AG09319 (cell line): ENCODE data around the gene EEF1AKMT2.
"Not testable (repeated sequence)": the region's sequence is repeated elsewhere in the genome, so short reads cannot be mapped to it uniquely, and the experiment has no call there.

Source experiments
- DNase-seq: peaks from one replicate; pipeline ENCODE4 v3.0.0-alpha.2; 2010; ENCODE audit warnings: low read depth; ENCODE audit errors: extremely low read depth
- CTCF ChIP-seq: IDR thresholded peaks from 2 replicates; pipeline ENCODE4 v1.5.1; 2011; ENCODE audit warnings: low read depth, mild to moderate bottlenecking, inconsistent platforms, low read length, moderate library complexity

EEF1AKMT2 gene

GRCh38 chr10:124798364-124798763 is 6.7 kb upstream of the EEF1AKMT2 start:
- no peak for DNase-seq
- no peak for TF ChIP-seq CTCF

GRCh38 chr10:124792998-124793352 is 1.3 kb upstream of the EEF1AKMT2 start:
- no peak for DNase-seq
- no peak for TF ChIP-seq CTCF

GRCh38 chr10:124782900-124783299 is 8.8 kb downstream of the EEF1AKMT2 start:
- not testable (repeated sequence) for DNase-seq

GRCh38 chr10:124768791-124769190 is 22.9 kb downstream of the EEF1AKMT2 start:
- TF ChIP-seq CTCF: no peak
- no peak for DNase-seq

- no peak for TF ChIP-seq CTCF
- no peak for DNase-seq
Observed at GRCh38 chr10:124765256-124765655, 26.4 kb downstream of the EEF1AKMT2 start.

GRCh38 chr10:124763267-124763666 is 28.4 kb downstream of the EEF1AKMT2 start:
- DNase-seq: no peak
- TF ChIP-seq CTCF: no peak

- TF ChIP-seq CTCF: no peak
- no peak for DNase-seq
Observed at GRCh38 chr10:124762281-124762680, 29.4 kb downstream of the EEF1AKMT2 start.

GRCh38 chr10:124756156-124756903 is 35.4 kb downstream of the EEF1AKMT2 start:
- TF ChIP-seq CTCF: no peak

More at GRCh38 chr10:124756156-124756903, 35.4 kb downstream of the EEF1AKMT2 start:
- DNase-seq: no peak
